Heart left ventricle (tissue), 13 donors: ENCODE data around the gene DUXB.

Experiments
- CTCF ChIP-seq, 12 donors: fragments of 200-600 bp; sonication (generic) in 4 of 12; IDR thresholded peaks; one replicate each; pipeline versions ENCODE4 v1.5.0 to v1.8.0; 2018 to 2022; ENCODE audit warnings: antibody characterized with exemption in 12 of 12, mild to moderate bottlenecking in 5 of 12
- POLR2A ChIP-seq, 2 donors: fragments of 450-650 bp; IDR thresholded peaks; one replicate each; pipeline ENCODE4 v1.6.1; 2017; ENCODE audit warnings: antibody characterized with exemption in 2 of 2, mild to moderate bottlenecking in 2 of 2, moderate library complexity in 2 of 2
- donor health status: ischemic (EF 13 %, LVEDD 7.1; RV severe dilation, severe dysfunction).
- donor health status: DM: no; HTN: yes; CAD: no.
- donor health status: DM: no; HTN: no; CAD: no.
- donor health status: ischemic (EF 25% LVEDD 6.9; RV normal size, moderate dysfunction).
- donor health status: ischemic (EF 25% LVEDD 5.7; RV mildly dilated, moderate dysfunction).
- donor health status: ischemic (EF 35%, LVEDD 5.7; RV mildly dilated, moderate dysfunction).
- donor health status: nonischemic (EF 11% LVEDD 7.7; RV severe dilation, severe dysfunction).
- donor health status: DM: yes; HTN: yes; CAD: no.
- donor health status: PGD.
- donor health status: ischemic (EF 29% LVEDD 5.4; RV normal size, mild dysfunction).
- donor health status: nonischemic (EF 23%, LVEDD 6.1; RV moderate dilation, normal function).

GRCh38 chr16:75687361-75687760, 13.9 kb downstream of the DUXB start:
- no peak for TF ChIP-seq POLR2A (IDR thresholded peaks at IDR 0.05)
- no peak for TF ChIP-seq CTCF (IDR thresholded peaks at IDR 0.05)
